GM19438 (cell line): ENCODE data around the gene TMEM135.
"Not testable (repeated sequence)": the region's sequence is repeated elsewhere in the genome, so short reads cannot be mapped to it uniquely, and the experiment has no call there.

Source experiments
- ATAC-seq: cut with Tn5 transposase; IDR thresholded peaks from one replicate; pipeline ENCODE4 v1.9.1; 2021; ENCODE audit warnings: low read depth; ENCODE audit not compliant: unreplicated experiment

The TMEM135 gene

GRCh38 chr11:87063982-87064381 lies 26.2 kb downstream of the TMEM135 start:
- no peak for ATAC-seq

DNA sequence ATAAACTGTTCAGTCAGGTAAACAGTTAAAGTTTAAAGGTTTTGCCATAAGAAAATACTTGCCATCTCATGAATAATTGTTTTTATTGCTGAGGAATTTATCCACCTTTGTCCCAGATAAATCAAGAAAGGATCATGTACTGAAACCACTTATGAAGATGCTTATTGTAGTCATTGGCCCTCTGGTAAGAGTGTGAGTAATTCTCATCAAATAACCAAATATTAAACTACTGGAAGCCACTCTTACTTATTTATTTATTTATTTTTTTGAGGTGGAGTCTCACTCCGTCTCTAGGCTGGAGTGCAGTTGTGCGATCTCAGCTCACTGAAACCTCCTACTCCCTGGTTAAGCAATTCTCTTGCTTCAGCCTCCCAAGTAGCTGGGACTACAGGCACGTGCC lies 35.1 kb downstream of the TMEM135 start:
- no peak for ATAC-seq

- ATAC-seq = no peak
These were observed 38.6 kb downstream of the TMEM135 start for GRCh38 chr11:87076260-87076783.

DNA sequence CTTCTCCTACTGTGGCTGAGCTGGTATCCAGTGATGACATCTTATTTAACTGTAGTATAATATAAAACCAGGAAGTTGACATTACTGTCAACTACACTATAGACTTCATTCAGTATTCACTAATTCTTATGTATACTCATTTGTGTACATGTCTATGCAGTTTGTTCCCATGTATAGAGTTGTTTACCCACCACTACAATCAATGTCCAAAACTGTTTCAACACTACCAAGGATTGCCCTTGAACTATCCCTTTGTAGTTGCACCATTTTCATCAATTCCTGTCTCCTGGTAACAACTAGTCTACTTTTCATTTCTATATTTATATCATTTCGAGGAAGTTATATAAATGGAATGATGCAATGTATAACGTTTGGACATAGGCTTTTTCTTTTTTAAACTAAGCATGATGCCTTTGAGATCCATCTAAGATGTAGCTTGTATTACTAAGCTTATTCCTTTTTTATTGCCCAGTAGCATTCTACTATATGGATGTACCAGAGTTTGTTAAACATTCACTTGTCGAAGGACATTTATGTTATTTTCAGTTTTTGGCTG lies 39.2 kb downstream of the TMEM135 start:
- ATAC-seq = no peak

- ATAC-seq = no peak
These were observed 43.6 kb downstream of the TMEM135 start for GRCh38 chr11:87081358-87081757.

DNA sequence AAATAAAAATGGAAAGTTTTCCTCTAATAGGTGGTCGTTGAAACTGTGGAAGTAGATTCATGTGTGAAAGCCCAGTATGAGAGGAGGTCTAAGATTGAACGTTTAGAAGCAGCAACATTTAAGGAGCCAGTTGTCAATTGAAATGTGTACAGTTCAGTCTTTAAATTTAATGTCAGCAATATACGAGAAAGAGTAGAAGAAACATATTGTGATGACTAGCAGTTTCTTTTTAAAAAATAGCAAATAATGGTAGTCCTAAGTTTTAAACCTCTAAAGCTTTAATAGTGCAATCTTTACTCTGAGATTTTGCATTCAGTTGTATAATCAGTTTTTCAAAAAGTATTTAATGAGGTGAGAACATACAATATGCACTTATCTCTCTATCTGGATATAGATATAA lies 44.9 kb downstream of the TMEM135 start:
- ATAC-seq = no peak

DNA sequence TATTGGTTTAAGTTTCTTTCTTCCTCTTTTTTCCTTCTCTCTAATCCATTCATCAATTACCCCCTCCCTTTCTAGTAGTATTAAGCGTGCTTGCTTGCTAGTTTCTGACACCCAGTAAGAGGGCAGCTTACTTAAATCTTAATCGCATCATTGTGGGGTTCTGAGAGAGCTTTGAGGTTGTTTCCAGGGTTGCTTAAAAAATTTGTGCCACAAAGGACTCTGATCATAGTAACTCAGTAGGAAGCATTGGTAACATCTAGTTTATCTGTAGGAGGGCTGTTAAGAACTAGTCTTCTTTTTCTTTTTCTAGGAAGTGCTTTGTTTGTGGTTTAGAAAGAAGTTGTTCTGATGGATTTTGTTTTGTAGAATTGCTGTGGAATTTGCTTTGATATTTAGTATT lies 45.3 kb downstream of the TMEM135 start:
- no peak for ATAC-seq

DNA sequence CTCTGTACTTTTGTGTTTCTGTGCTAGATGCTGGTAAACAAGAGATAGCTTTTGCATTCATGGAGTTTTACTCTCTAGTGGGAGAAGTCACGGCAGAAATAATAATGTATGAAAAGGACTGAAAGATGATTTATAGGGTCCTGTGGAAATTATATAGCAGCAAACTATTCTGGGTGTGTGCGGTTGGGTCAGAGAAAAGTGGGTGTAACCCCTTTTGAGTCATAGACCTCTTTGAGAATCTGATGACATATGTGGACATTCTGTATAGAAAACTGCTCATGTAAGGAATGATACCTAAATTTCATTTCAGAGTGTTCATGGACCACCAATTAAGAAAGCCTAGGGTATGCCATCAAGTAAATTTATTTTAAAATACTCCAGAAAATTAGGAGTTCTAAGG lies 54.4 kb downstream of the TMEM135 start:
- no peak for ATAC-seq

GRCh38 chr11:87092567-87092966 lies 54.8 kb downstream of the TMEM135 start:
- no peak for ATAC-seq

- ATAC-seq = peak; percentile 91
These were observed 59.8 kb downstream of the TMEM135 start for GRCh38 chr11:87097582-87097981.

GRCh38 chr11:87101956-87102580 lies 64.3 kb downstream of the TMEM135 start:
- ATAC-seq = no peak

DNA sequence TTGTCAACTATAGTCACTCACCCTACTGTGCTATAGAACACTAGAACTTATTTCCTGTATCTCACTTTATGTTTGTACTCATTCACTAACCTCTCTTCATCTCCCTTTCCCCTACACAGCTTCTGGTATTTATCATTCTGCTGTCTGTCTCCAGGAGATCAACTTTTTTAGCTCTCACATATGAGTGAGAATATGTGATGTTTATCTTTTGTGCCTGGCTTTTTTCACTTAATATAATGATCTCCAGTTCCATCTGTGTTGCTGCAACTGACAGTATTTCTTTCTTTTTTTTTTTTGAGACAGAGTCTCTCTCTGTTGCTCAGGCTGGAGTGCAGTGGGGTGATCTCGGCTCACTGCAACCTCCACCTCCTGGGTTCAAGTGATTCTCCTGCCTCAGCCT lies 68.1 kb downstream of the TMEM135 start:
- ATAC-seq = not testable (repeated sequence)

- ATAC-seq = not testable (repeated sequence)
These were observed 69.6 kb downstream of the TMEM135 start for GRCh38 chr11:87107379-87107778.

GRCh38 chr11:87110443-87111131 lies 72.9 kb downstream of the TMEM135 start:
- no peak for ATAC-seq

DNA sequence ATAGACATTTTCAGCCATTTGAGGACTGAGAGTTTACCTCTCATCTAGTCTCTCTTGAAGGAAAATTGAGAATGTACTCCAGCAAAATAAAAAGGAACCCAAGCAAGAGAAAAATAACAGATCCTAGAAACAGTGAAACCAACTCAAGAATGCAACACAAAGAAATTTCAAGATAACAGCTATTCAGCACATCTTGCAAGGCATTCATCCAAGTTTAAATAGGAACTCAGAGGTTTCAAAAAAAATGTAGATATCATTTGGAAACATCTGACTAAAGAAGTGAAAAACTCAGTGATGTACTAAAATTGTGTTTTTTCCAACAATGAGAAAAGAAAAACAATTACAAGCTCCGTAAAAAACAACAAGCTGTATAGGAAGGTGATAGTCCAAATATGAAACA lies 76.4 kb downstream of the TMEM135 start:
- no peak for ATAC-seq

DNA sequence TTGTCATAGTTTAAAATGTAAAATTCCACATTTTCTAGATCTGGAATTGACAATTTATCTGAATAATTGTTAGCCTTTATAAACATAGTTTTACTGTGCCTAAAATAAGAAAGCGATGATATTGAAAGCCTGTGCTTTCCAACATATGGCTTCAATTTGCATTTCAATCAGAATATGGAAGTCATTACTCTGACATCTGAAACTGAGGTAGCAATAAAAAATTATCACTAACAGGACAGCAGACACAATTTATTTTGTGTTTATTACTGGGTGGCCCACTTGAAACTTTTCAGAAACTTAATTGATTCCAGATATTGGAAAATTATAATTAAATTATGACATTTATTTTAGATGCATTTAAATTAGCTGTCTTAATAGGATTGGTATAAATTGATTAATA lies 78.5 kb downstream of the TMEM135 start:
- ATAC-seq = no peak

GRCh38 chr11:87120937-87121336 lies 83.2 kb downstream of the TMEM135 start:
- ATAC-seq = no peak

DNA sequence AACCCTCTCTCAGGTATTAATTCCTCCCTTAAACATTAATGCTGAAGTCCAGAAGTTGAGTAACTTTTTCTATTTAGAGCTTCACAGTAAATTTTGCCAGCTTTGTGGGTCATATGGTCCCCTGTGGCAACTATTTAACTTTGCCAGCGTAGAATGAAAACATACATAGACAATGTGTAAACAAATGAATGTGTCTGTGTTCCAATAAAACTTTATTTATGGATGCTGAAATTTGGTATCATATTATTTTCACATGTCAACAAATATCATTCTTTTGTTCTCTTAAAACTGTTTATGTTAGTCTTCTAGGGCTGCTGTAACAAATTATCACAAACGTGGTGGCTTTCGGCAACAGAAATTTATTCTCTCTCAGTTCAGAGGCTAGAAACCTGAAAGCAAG lies 85.1 kb downstream of the TMEM135 start:
- ATAC-seq = no peak

- no peak for ATAC-seq
These were observed 87.5 kb downstream of the TMEM135 start for GRCh38 chr11:87125257-87125656.

DNA sequence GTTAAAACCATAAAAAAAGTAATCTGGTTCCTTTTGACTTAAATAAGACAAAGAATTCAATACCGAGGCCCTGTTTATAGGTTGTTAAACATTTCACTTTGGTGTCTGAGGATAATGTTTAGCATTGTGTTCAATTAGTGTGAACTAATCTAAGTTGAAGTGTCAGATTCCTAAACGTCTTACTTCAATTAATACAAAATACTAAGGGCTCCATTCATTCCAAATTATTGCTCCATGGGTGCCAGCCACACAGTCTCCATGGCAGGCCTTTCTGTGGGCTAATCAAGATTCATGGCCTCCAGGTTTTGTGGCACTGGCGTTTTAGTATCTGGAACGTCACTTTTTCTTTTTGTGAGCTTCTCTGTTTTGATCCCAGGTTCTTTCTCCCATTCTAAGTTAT lies 89.4 kb downstream of the TMEM135 start:
- ATAC-seq = no peak

- ATAC-seq = no peak
These were observed 90.6 kb downstream of the TMEM135 start for GRCh38 chr11:87128372-87128771.

GRCh38 chr11:87134524-87135106 lies 96.9 kb downstream of the TMEM135 start:
- ATAC-seq = no peak
